Right atrium auricular region (tissue), 2 donors: ENCODE measurements around the gene SLAMF1. TPM values are rescaled to one million over a fixed set of nuclear protein-coding genes. Genes with fewer than 3 reads are reported as not detected.

Experiments
- DNase-seq: peaks from one replicate; pipeline ENCODE4 v3.0.0-alpha.2; 2019; ENCODE audit warnings: low spot score
- H3K27ac ChIP-seq, 2 donors: fragments of 200-600 bp; sonication (generic); 1 replicate in 1 of 2; 2 replicates in 1 of 2; pipeline ENCODE4 v1.5.1; 2016 to 2019
- H3K27me3 ChIP-seq, 2 donors: fragments of 200-600 bp; sonication (generic); one replicate each; pipeline versions ENCODE4 v1.5.1 to v1.6.0; 2017 to 2019
- H3K36me3 ChIP-seq: fragments of 200-600 bp; sonication (generic); one replicate; pipeline ENCODE4 v1.5.1; 2016
- H3K4me1 ChIP-seq, 2 donors: fragments of 200-600 bp; sonication (generic); one replicate each; pipeline versions ENCODE4 v1.5.1 to v1.6.0; 2017 to 2019
- H3K4me3 ChIP-seq, 2 donors: fragments of 200-600 bp; sonication (generic); 1 replicate in 1 of 2; 2 replicates in 1 of 2; pipeline ENCODE4 v1.5.1; 2017 to 2019; ENCODE audit warnings: mild to moderate bottlenecking in 1 of 2, moderate library complexity in 1 of 2
- H3K9me3 ChIP-seq, 2 donors: fragments of 200-600 bp; sonication (generic); one replicate each; pipeline ENCODE4 v1.5.1; 2019
- total RNA-seq, 2 donors: library from RNA; depleted of rRNA; stranded (reverse); fragments of >200 nt; gene quantifications; one replicate each; pipeline ENCODE4 v1.1.0, GENCODE V29; 2016
- TF ChIP-seq, protein P1 (sequence below), 2 donors: fragments of 200-600 bp; sonication (generic); IDR thresholded peaks; one replicate each; pipeline ENCODE4 v1.5.1; 2019; ENCODE audit warnings: antibody characterized with exemption in 2 of 2

Gene SLAMF1
- total RNA-seq, 2 donors from 2014 or later: 0.11 to 0.31 TPM

DNA sequence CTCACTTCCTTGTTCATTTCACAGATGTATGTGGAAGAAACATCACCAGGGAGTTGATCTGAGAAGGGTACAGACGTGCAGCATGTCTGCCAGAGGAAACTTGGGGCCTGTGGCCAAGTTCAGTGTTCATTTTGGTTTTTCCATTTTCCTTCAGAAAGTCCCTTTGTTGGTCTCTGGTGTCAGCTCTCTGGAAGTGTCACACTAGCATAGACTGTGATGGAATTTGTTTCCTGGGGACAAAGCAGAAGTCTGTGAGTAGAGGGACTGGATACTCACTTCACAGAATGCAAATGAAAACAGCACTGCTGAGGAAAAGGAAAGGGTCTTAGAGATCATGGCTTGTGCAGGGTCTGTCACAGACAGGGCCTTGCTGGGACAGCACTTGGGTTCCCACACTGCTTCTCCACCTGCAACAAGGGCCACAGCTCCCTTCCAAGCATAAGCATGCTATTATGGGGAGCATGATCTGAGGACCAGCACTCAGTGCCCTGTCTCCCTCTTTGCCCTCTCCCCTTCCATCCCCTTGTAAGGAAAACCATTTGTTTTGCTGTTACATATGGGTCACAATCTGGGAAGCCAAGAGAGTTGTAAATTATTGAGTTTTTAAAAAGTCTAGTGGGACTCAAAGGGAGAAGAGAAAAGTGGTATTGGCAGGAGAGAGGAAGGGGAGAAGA lies 36.1 kb downstream of the SLAMF1 start:
- TF ChIP-seq, protein P1, sequence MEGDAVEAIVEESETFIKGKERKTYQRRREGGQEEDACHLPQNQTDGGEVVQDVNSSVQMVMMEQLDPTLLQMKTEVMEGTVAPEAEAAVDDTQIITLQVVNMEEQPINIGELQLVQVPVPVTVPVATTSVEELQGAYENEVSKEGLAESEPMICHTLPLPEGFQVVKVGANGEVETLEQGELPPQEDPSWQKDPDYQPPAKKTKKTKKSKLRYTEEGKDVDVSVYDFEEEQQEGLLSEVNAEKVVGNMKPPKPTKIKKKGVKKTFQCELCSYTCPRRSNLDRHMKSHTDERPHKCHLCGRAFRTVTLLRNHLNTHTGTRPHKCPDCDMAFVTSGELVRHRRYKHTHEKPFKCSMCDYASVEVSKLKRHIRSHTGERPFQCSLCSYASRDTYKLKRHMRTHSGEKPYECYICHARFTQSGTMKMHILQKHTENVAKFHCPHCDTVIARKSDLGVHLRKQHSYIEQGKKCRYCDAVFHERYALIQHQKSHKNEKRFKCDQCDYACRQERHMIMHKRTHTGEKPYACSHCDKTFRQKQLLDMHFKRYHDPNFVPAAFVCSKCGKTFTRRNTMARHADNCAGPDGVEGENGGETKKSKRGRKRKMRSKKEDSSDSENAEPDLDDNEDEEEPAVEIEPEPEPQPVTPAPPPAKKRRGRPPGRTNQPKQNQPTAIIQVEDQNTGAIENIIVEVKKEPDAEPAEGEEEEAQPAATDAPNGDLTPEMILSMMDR (IDR thresholded peaks at IDR 0.05): no peak
- no peaks in the 10 kb centered on the region for H3K9me3 ChIP-seq
- H3K4me3 ChIP-seq: no peak overlapping the region
- DNase-seq: no peak
- H3K36me3 ChIP-seq: no peaks in the 10 kb centered on the region
- no peaks in the 10 kb centered on the region for H3K4me1 ChIP-seq
- no peak overlapping the region for H3K27ac ChIP-seq
- H3K27me3 ChIP-seq: no peaks in the 10 kb centered on the region

DNA sequence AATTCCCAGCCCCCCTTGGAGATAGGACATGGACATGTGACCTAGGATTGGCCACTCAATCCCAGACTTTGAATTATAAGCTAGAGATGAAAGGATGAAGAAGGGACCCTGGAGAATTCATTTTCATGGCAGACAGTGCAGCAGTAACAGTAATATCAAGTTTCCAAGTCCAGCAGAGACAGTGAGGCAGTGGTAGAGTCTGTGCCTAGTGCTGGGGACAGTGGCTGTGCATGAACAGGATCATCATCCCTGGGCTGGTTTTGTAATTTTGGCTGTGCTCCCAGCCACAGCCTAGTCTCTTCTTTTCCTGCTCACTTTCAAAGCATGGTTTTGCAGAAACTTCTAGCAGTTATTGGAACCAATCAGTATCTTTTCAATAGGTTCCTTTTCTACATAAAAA lies 37.9 kb downstream of the SLAMF1 start:
- H3K36me3 ChIP-seq: no peaks in the 10 kb centered on the region
- no peak overlapping the region for H3K4me3 ChIP-seq
- peaks cover 0 to 13% of the 10 kb centered on the region in 2 donors for H3K9me3 ChIP-seq
- no peaks in the 10 kb centered on the region for H3K27me3 ChIP-seq
- H3K27ac ChIP-seq: no peak overlapping the region
- TF ChIP-seq, protein P1 (IDR thresholded peaks at IDR 0.05): no peak
- no peak for DNase-seq
- no peaks in the 10 kb centered on the region for H3K4me1 ChIP-seq

DNA sequence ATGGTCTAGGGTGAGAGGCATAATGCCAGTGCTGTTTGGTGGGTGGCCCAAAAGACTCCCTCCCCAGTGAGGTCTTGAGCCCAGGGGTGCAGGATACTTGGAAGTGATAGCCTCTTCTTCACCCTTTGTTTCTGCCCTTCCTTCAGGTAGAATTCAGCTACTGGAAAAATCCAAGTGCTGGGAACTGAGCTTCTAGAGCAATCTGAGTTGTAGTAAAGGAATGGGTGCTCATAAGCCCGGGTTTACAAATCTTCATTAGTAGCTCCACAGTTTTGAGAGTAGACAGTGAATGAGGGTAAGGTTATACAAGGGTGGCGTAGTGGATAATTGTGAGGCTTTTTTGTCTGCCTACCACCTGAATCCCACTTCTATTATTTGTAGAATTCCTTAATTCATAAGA lies 38.3 kb downstream of the SLAMF1 start:
- no peak for DNase-seq
- Histone ChIP-seq H3K27me3 (no peaks in the 10 kb centered on the region), H3K36me3 (no peaks in the 10 kb centered on the region)

DNA sequence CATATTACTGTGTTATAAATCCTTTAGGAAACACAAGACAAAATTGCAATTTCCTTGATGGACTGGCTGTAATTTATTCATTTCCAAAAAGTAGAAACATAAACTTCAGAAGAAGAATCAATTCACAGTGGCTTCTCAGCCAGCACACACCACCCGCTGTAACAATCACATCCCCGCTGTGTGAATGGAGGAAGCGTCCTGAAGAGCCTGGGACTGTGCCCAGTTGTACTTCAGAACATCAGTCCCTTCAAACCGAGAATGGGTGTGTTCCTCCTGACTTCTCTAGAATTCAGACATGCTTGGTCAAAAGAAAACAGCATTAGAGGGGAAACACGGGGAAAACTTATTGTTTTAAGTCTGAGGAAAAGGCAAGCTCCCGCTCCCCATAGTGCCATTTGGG lies 38.8 kb downstream of the SLAMF1 start:
- Histone ChIP-seq H3K4me3 (no peak overlapping the region), H3K36me3 (no peaks in the 10 kb centered on the region), H3K4me1 (no peaks in the 10 kb centered on the region), H3K27me3 (no peaks in the 10 kb centered on the region), H3K27ac (no peak overlapping the region), H3K9me3 (peaks cover 0 to 13% of the 10 kb centered on the region in 2 donors)
- DNase-seq: no peak
- TF ChIP-seq, protein P1 (IDR thresholded peaks at IDR 0.05): no peak

More for the DNA sequence above, 38.3 kb downstream of the SLAMF1 start:
- Histone ChIP-seq H3K9me3 (peaks cover 0 to 13% of the 10 kb centered on the region in 2 donors), H3K4me1 (no peaks in the 10 kb centered on the region), H3K27ac (no peak overlapping the region), H3K4me3 (no peak overlapping the region)
- TF ChIP-seq, protein P1 (IDR thresholded peaks at IDR 0.05): no peak

DNA sequence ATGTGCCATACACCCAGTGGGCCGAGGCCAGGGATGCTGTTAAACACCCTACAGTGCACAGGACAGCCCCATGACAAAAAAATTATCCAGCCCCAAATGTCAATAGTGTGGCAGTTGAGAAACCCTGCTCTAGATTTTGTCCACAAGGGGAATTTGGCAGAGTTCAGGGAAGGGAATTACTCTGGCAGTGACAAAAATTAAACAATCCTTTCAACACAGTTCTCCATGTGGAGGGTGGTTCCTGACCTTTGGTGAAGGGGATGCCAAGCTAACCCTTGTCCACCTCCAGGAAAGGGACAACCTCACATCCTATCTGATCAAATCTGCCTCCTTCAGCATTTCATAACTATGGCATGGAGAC lies 39.2 kb downstream of the SLAMF1 start:
- Histone ChIP-seq H3K36me3 (no peaks in the 10 kb centered on the region), H3K4me1 (no peaks in the 10 kb centered on the region), H3K27me3 (no peaks in the 10 kb centered on the region), H3K27ac (no peak overlapping the region), H3K9me3 (peaks cover 0 to 13% of the 10 kb centered on the region in 2 donors), H3K4me3 (no peak overlapping the region)
- TF ChIP-seq, protein P1 (IDR thresholded peaks at IDR 0.05): no peak
- no peak for DNase-seq
